Measurements from ENCODE around the gene EME2. TPM values are rescaled to one million over a fixed set of nuclear protein-coding genes. Genes with fewer than 3 reads are reported as not detected.

EME2 gene
- total RNA-seq, 4 donors from 2014 or later, result 8.8 to 14.4 (median 10.1) TPM

- no peaks in the 10 kb centered on the region for H3K27me3 ChIP-seq
- TF ChIP-seq CTCF (IDR thresholded peaks at IDR 0.05) (no peak), POLR2A (IDR thresholded peaks at IDR 0.05) (no peak)
- WGBS, 2 donors, result 78 to 89% methylated on average over 10 to 14 of the region's 26 CpGs
- no peak overlapping the region for H3K4me3 ChIP-seq
- peaks cover 0 to 63% (median 8%) of the 10 kb centered on the region in 3 donors for H3K36me3 ChIP-seq
- intact Hi-C loops (cut with DNase I), result no loop called here
- no peaks in the 10 kb centered on the region for H3K9me3 ChIP-seq
- DNase-seq, result no peak
- no peak overlapping the region for H3K27ac ChIP-seq
- H3K4me1 ChIP-seq, result peaks cover 31 to 81% (median 39%) of the 10 kb centered on the region in 3 donors
Observed at GRCh38 chr16:1784977-1785845, 12.6 kb downstream of the EME2 start.

- Histone ChIP-seq H3K36me3 (peaks cover 0 to 63% (median 8%) of the 10 kb centered on the region in 3 donors), H3K27me3 (no peaks in the 10 kb centered on the region), H3K4me3 (no peak overlapping the region), H3K4me1 (peaks cover 31 to 75% (median 37%) of the 10 kb centered on the region in 3 donors), H3K27ac (no peak overlapping the region), H3K9me3 (no peaks in the 10 kb centered on the region)
- TF ChIP-seq CTCF (IDR thresholded peaks at IDR 0.05) (no peak), POLR2A (IDR thresholded peaks at IDR 0.05) (no peak)
- no peak for DNase-seq
- WGBS, 2 donors, result 79 to 90% methylated on average over 2 to 10 of the region's 14 CpGs
- intact Hi-C loops (cut with DNase I), result no loop called here
Observed at GRCh38 chr16:1785846-1786170, 13.2 kb downstream of the EME2 start.

GRCh38 chr16:1786242-1787055, 13.8 kb downstream of the EME2 start:
- Histone ChIP-seq H3K4me3 (no peak overlapping the region), H3K36me3 (peaks cover 0 to 65% (median 8%) of the 10 kb centered on the region in 3 donors), H3K4me1 (peaks cover 26 to 69% (median 30%) of the 10 kb centered on the region in 3 donors), H3K9me3 (no peaks in the 10 kb centered on the region), H3K27ac (no peak overlapping the region), H3K27me3 (no peaks in the 10 kb centered on the region)
- DNase-seq, result no peak
- WGBS, 2 donors, result 96% methylated on average over 17 of the region's 51 CpGs; no CpG with 5 or more reads in 1 of the 2 donors
- TF ChIP-seq CTCF (IDR thresholded peaks at IDR 0.05), result no peak
- no peak for TF ChIP-seq POLR2A (IDR thresholded peaks at IDR 0.05)
- intact Hi-C loops (cut with DNase I), result no loop called here

GRCh38 chr16:1787056-1787321, 14.4 kb downstream of the EME2 start:
- H3K4me3 ChIP-seq, result no peak overlapping the region
- H3K27ac ChIP-seq, result no peak overlapping the region
- no peak for DNase-seq
- WGBS, 2 donors, result 81% methylated on average over 4 of the region's 6 CpGs; no CpG with 5 or more reads in 1 of the 2 donors
- intact Hi-C loops (cut with DNase I), result no loop called here
- H3K9me3 ChIP-seq, result no peaks in the 10 kb centered on the region
- H3K36me3 ChIP-seq, result peaks cover 0 to 71% (median 8%) of the 10 kb centered on the region in 3 donors
- H3K27me3 ChIP-seq, result no peaks in the 10 kb centered on the region
- peaks cover 21 to 63% (median 28%) of the 10 kb centered on the region in 3 donors for H3K4me1 ChIP-seq
- TF ChIP-seq POLR2A (IDR thresholded peaks at IDR 0.05) (no peak), CTCF (IDR thresholded peaks at IDR 0.05) (no peak)
